Measurements from ENCODE around the gene TCEA3.

GRCh38 chr1:23422941-23423340 lies 1.6 kb downstream of the TCEA3 start:
- TF ChIP-seq EZH2phosphoT487 (IDR thresholded peaks at IDR 0.05; ENCODE audit: insufficient read depth, low read depth) (no peak), EZH2 (IDR thresholded peaks at IDR 0.05; ENCODE audit: insufficient read depth, poor library complexity, severe bottlenecking) (no peak)

All from GM23248 (cell line).